ACC112 (cell line): Measurements from ENCODE around the gene TSC22D1.

ENCODE experiments used
- H2AFZ ChIP-seq: fragments of 200-600 bp; sonication (generic); one replicate; pipeline ENCODE4 v1.6.0; 2017; ENCODE audit warnings: antibody characterized with exemption, low read length; ENCODE audit not compliant: unreplicated experiment
- H3K27ac ChIP-seq: fragments of 200-600 bp; sonication (generic); 2 replicates; pipeline ENCODE4 v1.5.1; 2014; ENCODE audit warnings: low read depth, mild to moderate bottlenecking, antibody characterized with exemption, low read length, moderate library complexity
- H3K27me3 ChIP-seq: fragments of 200-600 bp; sonication (generic); 2 replicates; pipeline ENCODE4 v1.6.1; 2014; ENCODE audit warnings: mild to moderate bottlenecking, antibody characterized with exemption, low read length, moderate library complexity, mixed read lengths; ENCODE audit not compliant: insufficient read depth
- H3K36me3 ChIP-seq: fragments of 200-600 bp; sonication (generic); 2 replicates; pipeline ENCODE4 v1.6.1; 2016; ENCODE audit warnings: mild to moderate bottlenecking, antibody characterized with exemption, low read length, moderate library complexity, mixed read lengths; ENCODE audit not compliant: insufficient read depth
- H3K4me1 ChIP-seq: fragments of 200-600 bp; sonication (generic); one replicate; pipeline ENCODE4 v1.6.1; 2016; ENCODE audit warnings: low read length, mixed read lengths; ENCODE audit not compliant: insufficient read depth, unreplicated experiment, control insufficient read depth
- H3K4me3 ChIP-seq: fragments of 200-600 bp; sonication (generic); 2 replicates; pipeline ENCODE4 v1.5.1; 2014; ENCODE audit warnings: mild to moderate bottlenecking, low read depth, low read length
- H3K79me2 ChIP-seq: fragments of 200-600 bp; sonication (generic); one replicate; pipeline ENCODE4 v1.6.0; 2016; ENCODE audit warnings: low read length; ENCODE audit not compliant: control insufficient read depth, unreplicated experiment, insufficient read depth

The TSC22D1 gene

GRCh38 chr13:44432650-44433049 is 143.5 kb downstream of the TSC22D1 start:
- H3K4me3 ChIP-seq, result no peak overlapping the region
- H2AFZ ChIP-seq, result no peak overlapping the region
- no peak overlapping the region; the same call in 1 of the 2 replicates for H3K27ac ChIP-seq
- H3K4me1 ChIP-seq, result peaks cover 24% of the 10 kb centered on the region
- no peaks in the 10 kb centered on the region for H3K27me3 ChIP-seq
- H3K36me3 ChIP-seq, result peaks cover 17% of the 10 kb centered on the region
- H3K79me2 ChIP-seq, result peaks cover 22% of the 10 kb centered on the region

GRCh38 chr13:44431150-44431549 is 145.0 kb downstream of the TSC22D1 start:
- H2AFZ ChIP-seq, result no peak overlapping the region
- H3K27ac ChIP-seq, result no peak overlapping the region
- no peaks in the 10 kb centered on the region for H3K27me3 ChIP-seq
- no peak overlapping the region for H3K4me3 ChIP-seq
- H3K36me3 ChIP-seq, result peaks cover 17% of the 10 kb centered on the region
- H3K79me2 ChIP-seq, result peaks cover 17% of the 10 kb centered on the region
- peaks cover 20% of the 10 kb centered on the region for H3K4me1 ChIP-seq

- Histone ChIP-seq H3K79me2 (peaks cover 4% of the 10 kb centered on the region), H3K36me3 (peaks cover 14% of the 10 kb centered on the region), H3K27ac (no peak overlapping the region), H2AFZ (no peak overlapping the region), H3K4me3 (no peak overlapping the region), H3K27me3 (no peaks in the 10 kb centered on the region), H3K4me1 (peaks cover 15% of the 10 kb centered on the region)
Observed at GRCh38 chr13:44429311-44429710, 146.8 kb downstream of the TSC22D1 start.

- H3K27ac ChIP-seq, result no peak overlapping the region
- no peaks in the 10 kb centered on the region for H3K27me3 ChIP-seq
- H3K36me3 ChIP-seq, result no peaks in the 10 kb centered on the region
- no peaks in the 10 kb centered on the region for H3K4me1 ChIP-seq
- no peak overlapping the region for H2AFZ ChIP-seq
- no peak overlapping the region for H3K4me3 ChIP-seq
- H3K79me2 ChIP-seq, result no peaks in the 10 kb centered on the region
Observed at GRCh38 chr13:44426461-44426860, 149.7 kb downstream of the TSC22D1 start.

GRCh38 chr13:44425815-44426078 is 150.4 kb downstream of the TSC22D1 start:
- no peaks in the 10 kb centered on the region for H3K36me3 ChIP-seq
- H3K27me3 ChIP-seq, result no peaks in the 10 kb centered on the region
- no peak overlapping the region for H3K4me3 ChIP-seq
- H3K27ac ChIP-seq, result no peak overlapping the region
- no peak overlapping the region for H2AFZ ChIP-seq
- H3K79me2 ChIP-seq, result no peaks in the 10 kb centered on the region
- no peaks in the 10 kb centered on the region for H3K4me1 ChIP-seq

GRCh38 chr13:44425041-44425814 is 150.9 kb downstream of the TSC22D1 start:
- H2AFZ ChIP-seq, result no peak overlapping the region
- no peaks in the 10 kb centered on the region for H3K79me2 ChIP-seq
- no peaks in the 10 kb centered on the region for H3K4me1 ChIP-seq
- no peak overlapping the region for H3K27ac ChIP-seq
- no peak overlapping the region for H3K4me3 ChIP-seq
- no peaks in the 10 kb centered on the region for H3K36me3 ChIP-seq
- no peaks in the 10 kb centered on the region for H3K27me3 ChIP-seq

- no peaks in the 10 kb centered on the region for H3K79me2 ChIP-seq
Observed at GRCh38 chr13:44423824-44424223, 152.3 kb downstream of the TSC22D1 start.

GRCh38 chr13:44422755-44423643 is 153.1 kb downstream of the TSC22D1 start:
- no peaks in the 10 kb centered on the region for H3K36me3 ChIP-seq
- H3K27me3 ChIP-seq, result no peaks in the 10 kb centered on the region
- H3K79me2 ChIP-seq, result no peaks in the 10 kb centered on the region
- H3K4me1 ChIP-seq, result no peaks in the 10 kb centered on the region
- no peak overlapping the region for H2AFZ ChIP-seq
- H3K27ac ChIP-seq, result no peak overlapping the region
- no peak overlapping the region for H3K4me3 ChIP-seq

More at GRCh38 chr13:44423824-44424223, 152.3 kb downstream of the TSC22D1 start:
- Histone ChIP-seq H3K4me3 (no peak overlapping the region), H3K27me3 (no peaks in the 10 kb centered on the region), H3K27ac (no peak overlapping the region), H3K36me3 (no peaks in the 10 kb centered on the region), H2AFZ (no peak overlapping the region), H3K4me1 (no peaks in the 10 kb centered on the region)

GRCh38 chr13:44421853-44422525 is 154.1 kb downstream of the TSC22D1 start:
- H3K36me3 ChIP-seq, result no peaks in the 10 kb centered on the region
- no peak overlapping the region for H3K27ac ChIP-seq
- H3K4me3 ChIP-seq, result no peak overlapping the region
- H3K27me3 ChIP-seq, result no peaks in the 10 kb centered on the region
- no peaks in the 10 kb centered on the region for H3K79me2 ChIP-seq
- H3K4me1 ChIP-seq, result no peaks in the 10 kb centered on the region
- no peak overlapping the region for H2AFZ ChIP-seq

- H3K79me2 ChIP-seq, result no peaks in the 10 kb centered on the region
- no peaks in the 10 kb centered on the region for H3K27me3 ChIP-seq
- H3K36me3 ChIP-seq, result no peaks in the 10 kb centered on the region
- no peak overlapping the region for H2AFZ ChIP-seq
- no peaks in the 10 kb centered on the region for H3K4me1 ChIP-seq
- no peak overlapping the region for H3K27ac ChIP-seq
- no peak overlapping the region for H3K4me3 ChIP-seq
Observed at GRCh38 chr13:44420376-44421220, 155.5 kb downstream of the TSC22D1 start.
